ENCODE results near the gene ZFR2. TPM values are rescaled to one million over a fixed set of nuclear protein-coding genes. Genes with fewer than 3 reads are reported as not detected.

Gene ZFR2
- total RNA-seq, 1 donor from 2014 or later: not detected

- no peak for DNase-seq (ENCODE audit: extremely low spot score in 2 of 2)
- TF ChIP-seq POLR2AphosphoS5 (IDR thresholded peaks at IDR 0.05; ENCODE audit: insufficient read depth in 1 of 2, low read depth in 1 of 2) (no peak), CTCF (IDR thresholded peaks at IDR 0.05) (no peak), POLR2A (IDR thresholded peaks at IDR 0.05) (no peak)
- H3K27me3 ChIP-seq: no peaks in the 10 kb centered on the region
- peaks cover 5% of the 10 kb centered on the region for H3K4me1 ChIP-seq
- intact Hi-C loops (cut with DNase I): no loop called here
- no peak overlapping the region for H3K4me3 ChIP-seq
- no peaks in the 10 kb centered on the region for H3K36me3 ChIP-seq
- no peaks in the 10 kb centered on the region for H3K9me3 ChIP-seq
- H3K27ac ChIP-seq: no peak overlapping the region
Measured at GRCh38 chr19:3810708-3811355, 58.0 kb downstream of the ZFR2 start.

- Histone ChIP-seq H3K9me3 (no peaks in the 10 kb centered on the region), H3K4me1 (peaks cover 5% of the 10 kb centered on the region), H3K27me3 (no peaks in the 10 kb centered on the region), H3K4me3 (no peak overlapping the region), H3K36me3 (no peaks in the 10 kb centered on the region), H3K27ac (no peak overlapping the region)
- intact Hi-C loops (cut with DNase I): no loop called here
- DNase-seq (ENCODE audit: extremely low spot score in 2 of 2): no peak
- no peak for TF ChIP-seq POLR2A (IDR thresholded peaks at IDR 0.05)
- no peak for TF ChIP-seq POLR2AphosphoS5 (IDR thresholded peaks at IDR 0.05; ENCODE audit: insufficient read depth in 1 of 2, low read depth in 1 of 2)
- no peak for TF ChIP-seq CTCF (IDR thresholded peaks at IDR 0.05)
Measured at GRCh38 chr19:3809881-3810707, 58.7 kb downstream of the ZFR2 start.

GRCh38 chr19:3808420-3809143, 60.3 kb downstream of the ZFR2 start:
- Histone ChIP-seq H3K4me1 (peaks cover 5% of the 10 kb centered on the region), H3K36me3 (no peaks in the 10 kb centered on the region), H3K27me3 (no peaks in the 10 kb centered on the region), H3K9me3 (no peaks in the 10 kb centered on the region), H3K27ac (no peak overlapping the region), H3K4me3 (no peak overlapping the region)
- TF ChIP-seq CTCF (IDR thresholded peaks at IDR 0.05) (no peak), POLR2A (IDR thresholded peaks at IDR 0.05) (no peak), POLR2AphosphoS5 (IDR thresholded peaks at IDR 0.05; ENCODE audit: insufficient read depth in 1 of 2, low read depth in 1 of 2) (no peak)
- no peak for DNase-seq (ENCODE audit: extremely low spot score in 2 of 2)
- intact Hi-C loops (cut with DNase I): no loop called here

GRCh38 chr19:3807574-3808354, 61.1 kb downstream of the ZFR2 start:
- Histone ChIP-seq H3K36me3 (no peaks in the 10 kb centered on the region), H3K27ac (no peak overlapping the region), H3K9me3 (no peaks in the 10 kb centered on the region), H3K4me1 (no peaks in the 10 kb centered on the region), H3K4me3 (no peak overlapping the region), H3K27me3 (no peaks in the 10 kb centered on the region)
- intact Hi-C loops (cut with DNase I): no loop called here
- no peak for TF ChIP-seq POLR2AphosphoS5 (IDR thresholded peaks at IDR 0.05; ENCODE audit: insufficient read depth in 1 of 2, low read depth in 1 of 2)
- TF ChIP-seq POLR2A (IDR thresholded peaks at IDR 0.05): no peak
- TF ChIP-seq CTCF (IDR thresholded peaks at IDR 0.05): no peak
- no peak for DNase-seq (ENCODE audit: extremely low spot score in 2 of 2)
